ENCODE measurements around the gene LAS1L.

DNA sequence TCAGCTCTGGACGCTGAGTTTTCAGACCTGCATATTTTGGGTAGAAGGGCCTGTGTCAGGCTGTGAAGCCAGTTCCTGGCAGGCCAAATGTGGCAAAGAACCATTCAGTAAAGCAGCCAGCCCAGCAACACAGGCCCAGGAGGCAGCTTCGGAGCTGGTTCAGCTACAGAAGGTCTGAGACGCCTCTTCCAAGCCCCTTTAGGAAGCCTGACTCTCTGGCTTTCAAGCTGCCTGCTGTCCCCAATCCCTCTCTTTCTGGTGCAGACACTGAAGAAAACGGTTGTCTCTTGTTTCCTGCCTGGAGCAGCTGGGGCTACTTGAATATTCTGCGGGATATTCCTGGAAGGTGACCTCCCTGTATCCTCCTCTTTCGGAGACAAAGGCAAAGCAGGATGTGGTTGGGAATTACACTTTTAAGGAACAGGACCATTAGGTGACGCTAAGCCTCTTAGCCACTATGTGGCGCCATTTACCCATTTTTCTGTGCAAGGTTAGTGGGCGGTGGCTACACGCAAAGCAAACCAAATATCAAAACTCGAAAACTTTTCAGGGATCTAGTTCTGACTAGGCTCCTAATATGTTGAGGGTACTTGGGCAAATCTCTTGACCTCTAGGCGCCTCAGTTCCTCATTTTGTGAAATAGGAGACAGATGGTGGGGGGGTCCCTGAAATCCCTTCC, 47.2 kb upstream of the LAS1L start:
- TF ChIP-seq, protein P1, sequence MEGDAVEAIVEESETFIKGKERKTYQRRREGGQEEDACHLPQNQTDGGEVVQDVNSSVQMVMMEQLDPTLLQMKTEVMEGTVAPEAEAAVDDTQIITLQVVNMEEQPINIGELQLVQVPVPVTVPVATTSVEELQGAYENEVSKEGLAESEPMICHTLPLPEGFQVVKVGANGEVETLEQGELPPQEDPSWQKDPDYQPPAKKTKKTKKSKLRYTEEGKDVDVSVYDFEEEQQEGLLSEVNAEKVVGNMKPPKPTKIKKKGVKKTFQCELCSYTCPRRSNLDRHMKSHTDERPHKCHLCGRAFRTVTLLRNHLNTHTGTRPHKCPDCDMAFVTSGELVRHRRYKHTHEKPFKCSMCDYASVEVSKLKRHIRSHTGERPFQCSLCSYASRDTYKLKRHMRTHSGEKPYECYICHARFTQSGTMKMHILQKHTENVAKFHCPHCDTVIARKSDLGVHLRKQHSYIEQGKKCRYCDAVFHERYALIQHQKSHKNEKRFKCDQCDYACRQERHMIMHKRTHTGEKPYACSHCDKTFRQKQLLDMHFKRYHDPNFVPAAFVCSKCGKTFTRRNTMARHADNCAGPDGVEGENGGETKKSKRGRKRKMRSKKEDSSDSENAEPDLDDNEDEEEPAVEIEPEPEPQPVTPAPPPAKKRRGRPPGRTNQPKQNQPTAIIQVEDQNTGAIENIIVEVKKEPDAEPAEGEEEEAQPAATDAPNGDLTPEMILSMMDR (IDR thresholded peaks at IDR 0.05), result peak; percentile 59 to 86 (median 72)
- TF ChIP-seq POLR2A (IDR thresholded peaks at IDR 0.05) (no peak), EP300 (IDR thresholded peaks at IDR 0.05) (peak in 1 of 2 donors; percentile 6)

Measured in tibial nerve (tissue), 4 donors.